ENCODE data around the gene DGKD.
"Not testable (repeated sequence)": the region's sequence is repeated elsewhere in the genome, so short reads cannot be mapped to it uniquely, and the experiment has no call there.

The DGKD gene

GRCh38 chr2:233362742-233363141, 8.4 kb downstream of the DGKD start:
- no peak for DNase-seq

- DNase-seq = no peak
Observed at GRCh38 chr2:233363744-233364235, 9.5 kb downstream of the DGKD start.

GRCh38 chr2:233365861-233366520, 11.7 kb downstream of the DGKD start:
- no peak for DNase-seq

- DNase-seq = no peak
Observed at GRCh38 chr2:233367586-233367985, 13.3 kb downstream of the DGKD start.

- DNase-seq = no peak
Observed at GRCh38 chr2:233368756-233369155, 14.5 kb downstream of the DGKD start.

- DNase-seq = no peak
Observed at GRCh38 chr2:233369462-233369861, 15.2 kb downstream of the DGKD start.

GRCh38 chr2:233369897-233370685, 15.8 kb downstream of the DGKD start:
- DNase-seq = no peak

- DNase-seq = no peak
Observed at GRCh38 chr2:233371641-233372040, 17.3 kb downstream of the DGKD start.

GRCh38 chr2:233372855-233373254, 18.6 kb downstream of the DGKD start:
- DNase-seq = no peak

GRCh38 chr2:233373316-233373715, 19.0 kb downstream of the DGKD start:
- DNase-seq = no peak

GRCh38 chr2:233374776-233375175, 20.5 kb downstream of the DGKD start:
- DNase-seq = not testable (repeated sequence)

- no peak for DNase-seq
Observed at GRCh38 chr2:233375490-233376314, 21.4 kb downstream of the DGKD start.

GRCh38 chr2:233379034-233379433, 24.7 kb downstream of the DGKD start:
- DNase-seq = no peak

- DNase-seq = no peak
Observed at GRCh38 chr2:233379441-233379840, 25.1 kb downstream of the DGKD start.

- no peak for DNase-seq
Observed at GRCh38 chr2:233380132-233380895, 26.0 kb downstream of the DGKD start.

- no peak for DNase-seq
Observed at GRCh38 chr2:233380995-233381637, 26.8 kb downstream of the DGKD start.

- DNase-seq = no peak
Observed at GRCh38 chr2:233381638-233381995, 27.3 kb downstream of the DGKD start.

GRCh38 chr2:233384015-233384414, 29.7 kb downstream of the DGKD start:
- no peak for DNase-seq

- no peak for DNase-seq
Observed at GRCh38 chr2:233384811-233385488, 30.7 kb downstream of the DGKD start.

GRCh38 chr2:233385489-233386044, 31.3 kb downstream of the DGKD start:
- DNase-seq = no peak

- no peak for DNase-seq
Observed at GRCh38 chr2:233386382-233387041, 32.2 kb downstream of the DGKD start.

Data from NCI-H2081 (cell line).